Loucy (cell line): ENCODE measurements around the gene RTL1.

ENCODE experiments used
- H2AFZ ChIP-seq: fragments of 200-600 bp; sonication (generic); 2 replicates; pipeline ENCODE4 v1.6.0; 2016; ENCODE audit warnings: antibody characterized with exemption, mild to moderate bottlenecking, low read length, moderate library complexity
- H3F3A ChIP-seq: fragments of 200-600 bp; 2 replicates; pipeline ENCODE4 v1.6.0; 2016; ENCODE audit warnings: antibody characterized with exemption, low read depth, mild to moderate bottlenecking
- H3K27me3 ChIP-seq: fragments of 200-600 bp; sonication (generic); 2 replicates; pipeline ENCODE4 v1.6.1; 2014; ENCODE audit warnings: low read length, mild to moderate bottlenecking; ENCODE audit not compliant: insufficient read depth, poor library complexity, severe bottlenecking
- H3K36me3 ChIP-seq: fragments of 200-600 bp; sonication (generic); 2 replicates; pipeline ENCODE4 v1.6.1; 2016; ENCODE audit warnings: low read length; ENCODE audit not compliant: insufficient read depth
- H3K4me1 ChIP-seq: fragments of 200-600 bp; sonication (generic); 2 replicates; pipeline ENCODE4 v1.5.1; 2014; ENCODE audit warnings: low read length, mild to moderate bottlenecking; ENCODE audit not compliant: insufficient read depth, poor library complexity, severe bottlenecking
- H3K4me2 ChIP-seq: fragments of 200-600 bp; sonication (generic); 2 replicates; pipeline ENCODE4 v1.6.0; 2014; ENCODE audit warnings: antibody characterized with exemption, low read length, low read depth, mild to moderate bottlenecking; ENCODE audit not compliant: poor library complexity, severe bottlenecking
- H3K4me3 ChIP-seq: fragments of 200-600 bp; sonication (generic); 2 replicates; pipeline ENCODE4 v1.5.1; 2014; ENCODE audit warnings: low read length, mild to moderate bottlenecking, mixed read lengths; ENCODE audit not compliant: poor library complexity, severe bottlenecking
- H3K79me2 ChIP-seq: fragments of 200-600 bp; sonication (generic); 2 replicates; pipeline ENCODE4 v1.6.1; 2014; ENCODE audit warnings: low read length; ENCODE audit not compliant: insufficient read depth
- H3K9ac ChIP-seq: fragments of 200-600 bp; sonication (generic); 2 replicates; pipeline ENCODE4 v1.6.0; 2014; ENCODE audit warnings: mild to moderate bottlenecking, low read depth, low read length, moderate library complexity; ENCODE audit not compliant: poor library complexity, severe bottlenecking
- H3K9me2 ChIP-seq: fragments of 200-600 bp; sonication (generic); replicated peaks from 2 replicates; pipeline ENCODE4 v1.6.1; 2016; ENCODE audit warnings: low read depth, low read length, mixed read lengths
- H3K9me3 ChIP-seq: fragments of 200-600 bp; sonication (generic); 2 replicates; pipeline ENCODE4 v1.6.1; 2014; ENCODE audit warnings: mild to moderate bottlenecking, antibody characterized with exemption, low read length, low read depth; ENCODE audit not compliant: insufficient read depth
- H4K20me1 ChIP-seq: fragments of 200-600 bp; sonication (generic); 2 replicates; pipeline ENCODE4 v1.6.0; 2014; ENCODE audit warnings: antibody characterized with exemption, low read length, mild to moderate bottlenecking; ENCODE audit not compliant: insufficient read depth, poor library complexity, severe bottlenecking
- EZH2phosphoT487 ChIP-seq: fragments of 200-600 bp; IDR thresholded peaks from 2 replicates; pipeline ENCODE4 v1.6.1; 2018; ENCODE audit warnings: antibody characterized with exemption, mild to moderate bottlenecking, moderate library complexity, borderline replicate concordance
- TF ChIP-seq, protein P1 (sequence below): fragments of 200-600 bp; sonication (generic); conservative IDR thresholded peaks from 2 replicates; pipeline ENCODE4 v1.5.1; 2014; ENCODE audit warnings: mild to moderate bottlenecking, antibody characterized with exemption, low read length

RTL1 gene

DNA sequence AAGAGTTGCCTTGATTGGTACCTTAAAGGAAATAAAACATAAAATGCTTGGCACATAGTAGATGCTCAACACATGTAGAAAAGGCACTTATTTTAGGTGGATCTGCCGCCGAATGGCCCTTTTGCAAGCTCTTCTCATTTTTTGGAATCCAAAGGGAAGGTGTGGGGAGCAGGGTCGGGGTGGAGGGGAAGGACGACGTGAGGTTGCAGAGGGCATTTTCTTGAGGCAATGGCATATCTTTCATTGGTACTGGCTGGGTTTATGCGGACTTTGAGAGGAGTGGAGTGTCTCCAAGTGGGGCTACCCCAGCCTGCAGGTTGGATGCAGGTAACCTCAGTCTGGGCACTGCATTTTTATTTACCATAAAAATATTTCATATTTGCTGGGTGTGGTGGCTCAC lies 8.1 kb downstream of the RTL1 start:
- no peak overlapping the region for H3K9ac ChIP-seq
- H3K79me2 ChIP-seq, result no peaks in the 10 kb centered on the region
- no peaks in the 10 kb centered on the region for H4K20me1 ChIP-seq
- no peaks in the 10 kb centered on the region for H3K4me1 ChIP-seq
- TF ChIP-seq, protein P1, sequence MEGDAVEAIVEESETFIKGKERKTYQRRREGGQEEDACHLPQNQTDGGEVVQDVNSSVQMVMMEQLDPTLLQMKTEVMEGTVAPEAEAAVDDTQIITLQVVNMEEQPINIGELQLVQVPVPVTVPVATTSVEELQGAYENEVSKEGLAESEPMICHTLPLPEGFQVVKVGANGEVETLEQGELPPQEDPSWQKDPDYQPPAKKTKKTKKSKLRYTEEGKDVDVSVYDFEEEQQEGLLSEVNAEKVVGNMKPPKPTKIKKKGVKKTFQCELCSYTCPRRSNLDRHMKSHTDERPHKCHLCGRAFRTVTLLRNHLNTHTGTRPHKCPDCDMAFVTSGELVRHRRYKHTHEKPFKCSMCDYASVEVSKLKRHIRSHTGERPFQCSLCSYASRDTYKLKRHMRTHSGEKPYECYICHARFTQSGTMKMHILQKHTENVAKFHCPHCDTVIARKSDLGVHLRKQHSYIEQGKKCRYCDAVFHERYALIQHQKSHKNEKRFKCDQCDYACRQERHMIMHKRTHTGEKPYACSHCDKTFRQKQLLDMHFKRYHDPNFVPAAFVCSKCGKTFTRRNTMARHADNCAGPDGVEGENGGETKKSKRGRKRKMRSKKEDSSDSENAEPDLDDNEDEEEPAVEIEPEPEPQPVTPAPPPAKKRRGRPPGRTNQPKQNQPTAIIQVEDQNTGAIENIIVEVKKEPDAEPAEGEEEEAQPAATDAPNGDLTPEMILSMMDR, result no peak
- no peak for TF ChIP-seq EZH2phosphoT487
- no peaks in the 10 kb centered on the region for H3K9me3 ChIP-seq
- H3K27me3 ChIP-seq, result no peaks in the 10 kb centered on the region
- no peak overlapping the region for H2AFZ ChIP-seq
- no peaks in the 10 kb centered on the region for H3K36me3 ChIP-seq
- H3K4me2 ChIP-seq, result no peak overlapping the region
- H3F3A ChIP-seq, result no peaks in the 10 kb centered on the region
- H3K4me3 ChIP-seq, result no peak overlapping the region
- no peaks in the 10 kb centered on the region for H3K9me2 ChIP-seq

DNA sequence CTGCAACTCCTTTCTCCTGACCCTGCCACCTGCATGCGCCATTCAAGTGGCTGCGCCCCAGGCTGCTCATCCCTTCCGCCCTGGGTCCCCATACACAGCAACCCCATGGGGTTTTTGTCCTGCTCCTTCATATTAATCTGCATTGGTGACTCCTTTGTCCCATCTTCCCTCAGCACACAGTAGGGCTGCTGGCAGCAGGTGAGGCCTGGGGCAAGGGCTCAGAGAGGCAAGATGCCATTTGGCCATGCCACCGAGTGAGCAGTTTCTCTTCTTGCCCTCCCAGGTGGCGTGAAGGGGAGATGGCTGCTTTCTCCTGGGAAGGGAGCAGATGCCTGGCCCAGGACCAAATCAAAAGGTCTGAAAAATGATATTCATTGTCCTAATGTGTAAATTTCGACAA lies 9.1 kb downstream of the RTL1 start:
- Histone ChIP-seq H3K27me3 (no peaks in the 10 kb centered on the region), H2AFZ (no peak overlapping the region), H3K4me2 (no peak overlapping the region), H3K4me1 (no peaks in the 10 kb centered on the region), H3K36me3 (no peaks in the 10 kb centered on the region), H3F3A (no peaks in the 10 kb centered on the region), H3K9me3 (no peaks in the 10 kb centered on the region), H4K20me1 (no peaks in the 10 kb centered on the region), H3K9me2 (no peaks in the 10 kb centered on the region), H3K9ac (no peak overlapping the region), H3K4me3 (no peak overlapping the region), H3K79me2 (no peaks in the 10 kb centered on the region)
- TF ChIP-seq, protein P1, result no peak
- no peak for TF ChIP-seq EZH2phosphoT487

DNA sequence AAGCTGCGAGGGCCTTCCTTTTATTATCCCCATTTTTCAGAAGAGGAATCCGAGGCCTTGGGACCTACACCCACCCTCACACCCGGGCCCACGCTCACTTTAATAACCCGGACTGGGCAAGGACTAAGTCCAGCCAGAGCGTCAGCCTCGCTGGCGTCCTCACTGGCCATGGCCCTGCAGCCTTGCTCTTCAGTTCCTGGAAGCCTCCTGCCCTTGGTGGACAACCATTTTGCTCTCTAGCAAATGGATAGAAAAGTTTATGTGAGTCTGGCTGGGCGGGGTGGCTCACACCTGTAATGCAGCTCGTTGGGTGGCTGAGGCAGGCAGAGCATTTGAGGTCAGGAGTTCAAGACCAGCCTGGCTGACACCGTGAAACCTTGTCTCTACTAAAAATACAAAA lies 9.8 kb downstream of the RTL1 start:
- Histone ChIP-seq H3K9me3 (no peaks in the 10 kb centered on the region), H3K27me3 (no peaks in the 10 kb centered on the region), H3K79me2 (no peaks in the 10 kb centered on the region), H3K4me1 (no peaks in the 10 kb centered on the region), H3F3A (no peaks in the 10 kb centered on the region), H3K4me2 (no peak overlapping the region), H3K4me3 (no peak overlapping the region), H4K20me1 (no peaks in the 10 kb centered on the region), H3K36me3 (no peaks in the 10 kb centered on the region), H3K9ac (no peak overlapping the region), H2AFZ (no peak overlapping the region), H3K9me2 (no peaks in the 10 kb centered on the region)
- no peak for TF ChIP-seq EZH2phosphoT487
- TF ChIP-seq, protein P1, result no peak
